Adrenal gland (tissue), 5 donors: Measurements from ENCODE around the gene MACROD2.

ENCODE experiments used
- CTCF ChIP-seq, 6 experiments: fragments of 450-650 bp in 4 of 6; fragments of 200-600 bp in 2 of 6; sonication (generic) in 1 of 6; IDR thresholded peaks; 1 replicate in 5 of 6; 2 replicates in 1 of 6; pipeline versions ENCODE4 v1.5.1 to v1.8.0; 2016 to 2021; ENCODE audit warnings: antibody characterized with exemption in 6 of 6, mild to moderate bottlenecking in 2 of 6, moderate library complexity in 1 of 6
- POLR2A ChIP-seq, 2 donors: fragments of 450-650 bp; IDR thresholded peaks; one replicate each; pipeline ENCODE4 v1.6.1; 2017; ENCODE audit warnings: antibody characterized with exemption in 2 of 2, mild to moderate bottlenecking in 2 of 2, moderate library complexity in 1 of 2
- donor health status: DM: no; HTN: no; CAD: no.

- no peak for TF ChIP-seq CTCF (IDR thresholded peaks at IDR 0.05)
- TF ChIP-seq POLR2A (IDR thresholded peaks at IDR 0.05): no peak
Measured at GRCh38 chr20:15710636-15711035, 1715.3 kb downstream of the MACROD2 start.
